ENCODE data around the gene TXNRD1. TPM values are rescaled to one million over a fixed set of nuclear protein-coding genes. Genes with fewer than 3 reads are reported as not detected.
A peak's percentile ranks its signal among the peaks of the same experiment; 100 is the strongest.

TXNRD1 gene
- total RNA-seq, 1 donor from 2014 or later = 105 TPM

DNA sequence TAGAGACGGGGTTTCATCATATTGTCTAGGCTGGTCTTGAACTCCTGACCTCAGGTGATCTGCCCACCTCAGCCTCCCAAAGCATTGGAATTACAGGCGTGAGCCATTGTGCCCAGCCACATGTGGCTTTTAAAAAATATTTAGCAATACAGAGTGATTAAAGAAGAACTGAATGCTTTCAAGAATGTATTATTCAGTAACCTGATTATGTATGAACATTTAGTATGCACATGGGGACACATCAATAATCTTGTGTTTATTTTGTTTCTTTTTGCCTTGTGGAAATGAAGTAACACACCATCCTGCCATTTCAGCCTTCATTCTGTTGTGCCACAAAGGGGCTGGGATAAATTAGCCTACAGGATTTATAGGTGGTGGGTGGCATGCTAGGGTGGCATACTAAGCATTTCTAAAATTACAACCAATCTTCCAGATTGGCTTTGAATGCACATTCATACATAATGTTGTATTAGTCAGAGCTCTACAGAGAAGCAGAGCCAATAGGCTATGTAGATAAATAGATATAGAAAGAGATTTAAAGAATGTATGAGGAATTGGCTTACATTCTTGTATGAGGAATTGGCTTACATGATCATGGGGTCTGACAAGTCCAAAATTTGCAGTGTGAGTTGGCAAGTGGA, 25.5 kb upstream of the TXNRD1 start:
- Mint-ChIP-seq H3K4me1 (ENCODE audit: unreplicated experiment) (no peaks in the 10 kb centered on the region), H3K27ac (ENCODE audit: unreplicated experiment) (no peak overlapping the region), H3K9me3 (ENCODE audit: unreplicated experiment) (no peaks in the 10 kb centered on the region), H3K36me3 (ENCODE audit: low read depth, unreplicated experiment) (peaks cover 5% of the 10 kb centered on the region), H3K27me3 (ENCODE audit: unreplicated experiment) (peaks cover 2% of the 10 kb centered on the region), H3K4me3 (ENCODE audit: unreplicated experiment) (no peak overlapping the region)
- DNase-seq (ENCODE audit: low spot score) = no peak
- TF ChIP-seq, protein P1, sequence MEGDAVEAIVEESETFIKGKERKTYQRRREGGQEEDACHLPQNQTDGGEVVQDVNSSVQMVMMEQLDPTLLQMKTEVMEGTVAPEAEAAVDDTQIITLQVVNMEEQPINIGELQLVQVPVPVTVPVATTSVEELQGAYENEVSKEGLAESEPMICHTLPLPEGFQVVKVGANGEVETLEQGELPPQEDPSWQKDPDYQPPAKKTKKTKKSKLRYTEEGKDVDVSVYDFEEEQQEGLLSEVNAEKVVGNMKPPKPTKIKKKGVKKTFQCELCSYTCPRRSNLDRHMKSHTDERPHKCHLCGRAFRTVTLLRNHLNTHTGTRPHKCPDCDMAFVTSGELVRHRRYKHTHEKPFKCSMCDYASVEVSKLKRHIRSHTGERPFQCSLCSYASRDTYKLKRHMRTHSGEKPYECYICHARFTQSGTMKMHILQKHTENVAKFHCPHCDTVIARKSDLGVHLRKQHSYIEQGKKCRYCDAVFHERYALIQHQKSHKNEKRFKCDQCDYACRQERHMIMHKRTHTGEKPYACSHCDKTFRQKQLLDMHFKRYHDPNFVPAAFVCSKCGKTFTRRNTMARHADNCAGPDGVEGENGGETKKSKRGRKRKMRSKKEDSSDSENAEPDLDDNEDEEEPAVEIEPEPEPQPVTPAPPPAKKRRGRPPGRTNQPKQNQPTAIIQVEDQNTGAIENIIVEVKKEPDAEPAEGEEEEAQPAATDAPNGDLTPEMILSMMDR (IDR thresholded peaks at IDR 0.05; ENCODE audit: unreplicated experiment) = no peak

GRCh38 chr12:104190641-104191176, 24.9 kb upstream of the TXNRD1 start:
- TF ChIP-seq, protein P1 (IDR thresholded peaks at IDR 0.05; ENCODE audit: unreplicated experiment) = no peak
- no peaks in the 10 kb centered on the region for H3K4me1 Mint-ChIP-seq (ENCODE audit: unreplicated experiment)
- no peaks in the 10 kb centered on the region for H3K9me3 Mint-ChIP-seq (ENCODE audit: unreplicated experiment)
- H3K27me3 Mint-ChIP-seq (ENCODE audit: unreplicated experiment) = peaks cover 2% of the 10 kb centered on the region
- no peak overlapping the region for H3K4me3 Mint-ChIP-seq (ENCODE audit: unreplicated experiment)
- no peaks in the 10 kb centered on the region for H3K36me3 Mint-ChIP-seq (ENCODE audit: low read depth, unreplicated experiment)
- no peak for DNase-seq (ENCODE audit: low spot score)
- no peak overlapping the region for H3K27ac Mint-ChIP-seq (ENCODE audit: unreplicated experiment)

GRCh38 chr12:104197264-104197663, 18.3 kb upstream of the TXNRD1 start:
- H3K27ac Mint-ChIP-seq (ENCODE audit: unreplicated experiment) = no peak overlapping the region
- DNase-seq (ENCODE audit: low spot score) = no peak
- H3K27me3 Mint-ChIP-seq (ENCODE audit: unreplicated experiment) = no peaks in the 10 kb centered on the region
- peaks cover 3% of the 10 kb centered on the region for H3K4me1 Mint-ChIP-seq (ENCODE audit: unreplicated experiment)
- H3K9me3 Mint-ChIP-seq (ENCODE audit: unreplicated experiment) = no peaks in the 10 kb centered on the region
- TF ChIP-seq, protein P1 (IDR thresholded peaks at IDR 0.05; ENCODE audit: unreplicated experiment) = no peak
- H3K36me3 Mint-ChIP-seq (ENCODE audit: low read depth, unreplicated experiment) = no peaks in the 10 kb centered on the region
- no peak overlapping the region for H3K4me3 Mint-ChIP-seq (ENCODE audit: unreplicated experiment)

GRCh38 chr12:104199964-104200363, 15.6 kb upstream of the TXNRD1 start:
- no peaks in the 10 kb centered on the region for H3K9me3 Mint-ChIP-seq (ENCODE audit: unreplicated experiment)
- no peak overlapping the region for H3K27ac Mint-ChIP-seq (ENCODE audit: unreplicated experiment)
- TF ChIP-seq, protein P1 (IDR thresholded peaks at IDR 0.05; ENCODE audit: unreplicated experiment) = no peak
- no peaks in the 10 kb centered on the region for H3K36me3 Mint-ChIP-seq (ENCODE audit: low read depth, unreplicated experiment)
- H3K4me1 Mint-ChIP-seq (ENCODE audit: unreplicated experiment) = peaks cover 3% of the 10 kb centered on the region
- no peaks in the 10 kb centered on the region for H3K27me3 Mint-ChIP-seq (ENCODE audit: unreplicated experiment)
- DNase-seq (ENCODE audit: low spot score) = no peak
- H3K4me3 Mint-ChIP-seq (ENCODE audit: unreplicated experiment) = no peak overlapping the region

GRCh38 chr12:104201238-104202001, 14.2 kb upstream of the TXNRD1 start:
- Mint-ChIP-seq H3K27ac (ENCODE audit: unreplicated experiment) (no peak overlapping the region), H3K27me3 (ENCODE audit: unreplicated experiment) (no peaks in the 10 kb centered on the region), H3K9me3 (ENCODE audit: unreplicated experiment) (no peaks in the 10 kb centered on the region), H3K36me3 (ENCODE audit: low read depth, unreplicated experiment) (no peaks in the 10 kb centered on the region), H3K4me1 (ENCODE audit: unreplicated experiment) (peaks cover 3% of the 10 kb centered on the region), H3K4me3 (ENCODE audit: unreplicated experiment) (no peak overlapping the region)
- TF ChIP-seq, protein P1 (IDR thresholded peaks at IDR 0.05; ENCODE audit: unreplicated experiment) = peak; percentile 41
- DNase-seq (ENCODE audit: low spot score) = peak; percentile 32
